Measurements from ENCODE around the gene SPSB4. TPM values are rescaled to one million over a fixed set of nuclear protein-coding genes. Genes with fewer than 3 reads are reported as not detected.

The SPSB4 gene
- total and polyA plus RNA-seq, 9 of the 15 experiments (the other 6 are each of a cell fraction or from before 2014, with no cell fraction given), result not detected

- no peak for TF ChIP-seq RERE (CRISPR knock-in tag; IDR thresholded peaks at IDR 0.05; ENCODE audit: borderline replicate concordance)
- TF ChIP-seq SOX6 (IDR thresholded peaks at IDR 0.05), result no peak
- no peak for TF ChIP-seq TAL1 (IDR thresholded peaks at IDR 0.05)
- TF ChIP-seq SIN3A (IDR thresholded peaks at IDR 0.05; ENCODE audit: borderline replicate concordance in 2 of 2, control insufficient read depth in 1 of 2, low read depth in 2 of 2, low read length in 2 of 2), result no peak
- TF ChIP-seq ZBTB11 (CRISPR knock-in tag; IDR thresholded peaks at IDR 0.05), result no peak
- TF ChIP-seq ELK1 (CRISPR knock-in tag; IDR thresholded peaks at IDR 0.05), result no peak
- TF ChIP-seq ZNF232 (CRISPR knock-in tag; IDR thresholded peaks at IDR 0.05), result no peak
- no peak for TF ChIP-seq THRB (CRISPR knock-in tag; conservative IDR thresholded peaks at IDR 0.05)
Measured at GRCh38 chr3:141153679-141153966, 102.5 kb downstream of the SPSB4 start (continued).
